ENCODE results near the gene TBC1D28.
"Not testable (repeated sequence)": the region's sequence is repeated elsewhere in the genome, so short reads cannot be mapped to it uniquely, and the experiment has no call there.

Gene TBC1D28

DNA sequence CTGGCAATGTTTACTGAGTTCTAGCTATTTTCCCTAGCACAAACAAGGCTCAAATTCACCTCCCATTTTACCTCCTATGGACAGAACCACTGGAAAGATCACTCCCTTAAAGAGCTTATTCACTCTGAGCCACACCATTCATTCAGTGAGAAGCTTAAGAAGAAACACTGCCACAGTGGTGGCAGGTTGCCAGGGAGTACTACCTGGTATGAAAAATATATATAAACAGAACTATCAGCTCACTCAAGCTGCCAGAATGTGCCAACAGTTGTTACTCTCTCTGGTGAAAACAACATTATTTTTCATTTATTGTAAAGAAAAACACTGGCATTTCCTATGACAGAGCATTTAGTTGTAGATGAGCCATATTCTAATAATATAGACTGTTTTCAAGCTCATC lies 31.2 kb downstream of the TBC1D28 start:
- not testable (repeated sequence) for DNase-seq (ENCODE audit: low read depth)

DNA sequence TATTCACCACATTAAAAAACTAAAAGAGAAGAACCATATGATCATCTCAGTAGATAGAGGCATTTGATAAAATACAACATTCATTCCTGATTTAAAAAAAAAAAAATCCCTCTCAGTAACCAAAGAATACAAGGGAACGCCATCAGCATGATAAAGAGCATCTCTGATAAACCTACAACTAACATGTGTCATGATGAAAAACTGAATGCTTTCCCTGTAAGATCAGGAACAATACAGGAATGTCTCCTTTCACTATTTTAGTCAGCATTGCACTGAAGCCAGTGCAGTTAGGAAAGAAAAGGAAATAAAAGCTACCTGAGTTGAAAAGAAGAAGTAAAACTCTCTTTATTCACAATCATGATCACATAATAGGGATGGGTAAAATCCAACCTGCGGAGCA lies 51.1 kb downstream of the TBC1D28 start:
- not testable (repeated sequence) for DNase-seq (ENCODE audit: low read depth)

All from stimulated activated CD8-positive, alpha-beta memory T cell treated with anti-CD3 and anti-CD28 coated beads, Interleukin-15, amount 100 ng/mL, for 24 hours (primary cell).